A172 (cell line): ENCODE results near the gene ZNF160. TPM values are rescaled to one million over a fixed set of nuclear protein-coding genes. Genes with fewer than 3 reads are reported as not detected.

ENCODE experiments used
- total RNA-seq: library from RNA; depleted of rRNA; stranded (reverse); fragments of >200 nt; shearing (Covaris generic); gene quantifications from 2 replicates; pipeline ENCODE4 v1.2.3, GENCODE V29; 2014; rRNA removed

ZNF160 gene
- total RNA-seq, 1 experiment from 2014 or later = 19.6 TPM

Other genes with a start within 250 kb of the ZNF160 start
- gene ZNF468, start 245.8 kb downstream of the ZNF160 start, total RNA-seq = 11.4 and 12.3 TPM in 2 replicates
- 3.8 and 5.8 TPM in 2 replicates for gene ZNF320, start 205.8 kb downstream of the ZNF160 start, total RNA-seq
- 6.6 and 7.8 TPM in 2 replicates for gene ZNF888, start 180.0 kb downstream of the ZNF160 start, total RNA-seq
- 10.7 and 12.0 TPM in 2 replicates for gene ZNF816, start 140.5 kb downstream of the ZNF160 start, total RNA-seq
- not detected in 2 replicates for gene ERVV-1, start 89.5 kb downstream of the ZNF160 start, total RNA-seq
- gene ERVV-2, start 58.7 kb downstream of the ZNF160 start, total RNA-seq = 0.22 TPM in 1 of 2 replicates, not detected in the other
- 0.22 TPM in 1 of 2 replicates, not detected in the other for gene ZNF415, start 29.5 kb upstream of the ZNF160 start, total RNA-seq
- gene ZNF347, start 55.6 kb upstream of the ZNF160 start, total RNA-seq = 17.7 and 19.3 TPM in 2 replicates
- gene ZNF665, start 89.9 kb upstream of the ZNF160 start, total RNA-seq = not detected in 2 replicates
- 5.2 and 9.3 TPM in 2 replicates for gene ZNF677, start 151.5 kb upstream of the ZNF160 start, total RNA-seq
- not detected in 2 replicates for gene VN1R2, start 154.9 kb upstream of the ZNF160 start, total RNA-seq
- not detected in 2 replicates for gene VN1R4, start 164.3 kb upstream of the ZNF160 start, total RNA-seq
- 15.3 and 15.4 TPM in 2 replicates for gene ZNF845, start 230.3 kb upstream of the ZNF160 start, total RNA-seq